G401.6 (cell line): ENCODE measurements around the gene ALDOC.
A peak's percentile ranks its signal among the peaks of the same experiment; 100 is the strongest.
"Not testable (repeated sequence)": the region's sequence is repeated elsewhere in the genome, so short reads cannot be mapped to it uniquely, and the experiment has no call there.

Experiments used
- FAIRE-seq: peaks from 2 replicates; lab custom pipeline; 2012; peaks lifted over from hg19 to GRCh38; lab: Jason Lieb, UNC

Gene ALDOC

GRCh38 chr17:28576758-28577465 lies at the start of gene ALDOC:
TSS of gene ALDOC (minus strand) at chr17:28576895. CDS start at chr17:28575532, 1,363 bp downstream.
- peak; percentile 61 for FAIRE-seq

DNA sequence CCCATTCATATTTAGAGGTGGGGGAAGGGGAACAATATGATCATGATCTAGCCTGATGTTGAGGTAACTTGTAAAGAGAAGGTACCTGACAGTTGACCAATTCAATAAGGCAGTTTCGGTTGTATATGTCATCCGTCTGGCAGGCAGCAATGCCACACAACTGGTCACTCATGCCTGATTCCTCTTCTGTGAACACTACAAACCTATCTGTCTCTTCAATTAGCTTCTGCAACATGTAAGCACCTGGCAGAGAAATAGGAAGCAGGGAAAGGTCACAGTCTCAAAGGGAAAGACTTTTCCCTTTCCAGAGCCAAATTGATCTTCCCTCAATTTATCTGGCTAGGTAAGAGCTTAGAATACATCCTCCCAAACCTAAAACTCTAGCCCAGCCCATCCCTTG lies 47.5 kb upstream of the ALDOC start:
- no peak for FAIRE-seq

- no peak for FAIRE-seq
These were observed 47.0 kb upstream of the ALDOC start for GRCh38 chr17:28623696-28624095.

DNA sequence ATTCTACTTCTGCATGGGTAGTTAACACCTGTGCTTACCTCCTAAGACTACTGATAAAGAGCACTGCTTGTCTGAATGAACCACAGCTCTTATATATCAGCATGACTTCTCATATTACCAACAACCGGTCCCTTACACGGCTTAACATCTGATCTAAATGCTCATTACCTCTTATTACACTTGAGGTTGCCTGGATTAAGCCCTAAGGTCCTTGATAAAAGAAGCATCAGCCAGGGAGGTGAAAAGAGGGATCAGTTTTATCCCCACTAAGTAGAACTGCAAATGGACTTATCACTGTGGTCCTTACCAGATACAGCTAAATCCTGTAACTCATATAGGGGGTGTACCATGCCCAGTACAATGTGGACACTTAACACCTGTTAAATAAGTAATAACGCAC lies 45.5 kb upstream of the ALDOC start:
- no peak for FAIRE-seq

DNA sequence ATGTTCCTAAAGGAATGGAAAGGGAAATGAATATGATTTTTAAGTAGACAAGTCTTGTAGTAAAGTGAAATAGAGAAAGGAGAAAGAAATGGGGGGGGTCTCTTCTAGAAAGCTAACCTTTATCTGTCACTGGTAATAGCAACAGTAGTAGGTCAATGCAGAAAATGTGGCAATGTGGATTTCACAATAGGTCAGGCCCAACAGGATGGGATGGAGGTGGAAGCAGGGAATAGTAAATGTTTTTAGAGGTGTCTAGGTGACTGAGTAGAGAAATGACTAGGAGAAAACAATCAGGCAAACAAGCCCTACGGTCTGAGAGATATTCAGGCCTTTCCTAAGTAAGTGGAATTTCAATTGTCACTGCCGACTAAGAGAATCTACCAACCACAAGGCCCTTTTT lies 43.3 kb upstream of the ALDOC start:
- no peak for FAIRE-seq

DNA sequence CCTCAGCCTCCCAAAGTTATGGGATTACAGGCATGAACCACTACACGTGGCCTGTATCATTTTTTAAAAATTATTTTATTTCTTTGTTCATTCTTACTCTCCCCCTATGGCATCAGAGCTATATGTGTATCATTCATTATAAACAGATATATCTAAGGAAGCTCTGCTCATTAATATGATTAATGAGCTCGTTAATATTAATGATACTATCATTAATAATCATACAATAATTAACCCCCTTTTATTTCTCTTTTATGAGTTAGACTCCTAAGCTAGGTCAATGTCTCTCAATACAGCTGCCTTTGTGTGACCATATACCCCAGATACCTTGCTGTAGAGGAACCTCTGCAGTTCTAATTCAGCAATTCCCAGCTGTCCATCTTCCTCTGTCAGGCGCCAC lies 41.8 kb upstream of the ALDOC start:
- FAIRE-seq, result no peak

DNA sequence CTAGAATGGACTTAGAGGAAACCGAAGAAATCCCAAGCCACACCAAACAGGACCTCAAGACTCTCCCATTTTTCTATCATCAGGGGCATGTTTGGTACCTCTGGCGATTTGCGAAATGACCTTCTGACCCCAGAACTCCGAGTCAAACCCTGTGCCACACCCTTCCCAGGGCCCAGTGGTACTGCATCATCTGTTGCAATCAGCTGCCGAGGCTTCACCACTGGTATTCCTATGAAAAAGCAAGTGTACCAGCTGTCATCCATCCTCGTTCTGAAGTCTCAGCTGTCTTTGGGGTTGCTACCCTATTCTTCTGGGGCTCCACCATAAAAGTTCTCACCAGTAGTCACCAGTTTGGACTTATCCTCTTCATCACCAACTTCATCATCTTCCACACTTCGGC lies 39.6 kb upstream of the ALDOC start:
- no peak for FAIRE-seq

DNA sequence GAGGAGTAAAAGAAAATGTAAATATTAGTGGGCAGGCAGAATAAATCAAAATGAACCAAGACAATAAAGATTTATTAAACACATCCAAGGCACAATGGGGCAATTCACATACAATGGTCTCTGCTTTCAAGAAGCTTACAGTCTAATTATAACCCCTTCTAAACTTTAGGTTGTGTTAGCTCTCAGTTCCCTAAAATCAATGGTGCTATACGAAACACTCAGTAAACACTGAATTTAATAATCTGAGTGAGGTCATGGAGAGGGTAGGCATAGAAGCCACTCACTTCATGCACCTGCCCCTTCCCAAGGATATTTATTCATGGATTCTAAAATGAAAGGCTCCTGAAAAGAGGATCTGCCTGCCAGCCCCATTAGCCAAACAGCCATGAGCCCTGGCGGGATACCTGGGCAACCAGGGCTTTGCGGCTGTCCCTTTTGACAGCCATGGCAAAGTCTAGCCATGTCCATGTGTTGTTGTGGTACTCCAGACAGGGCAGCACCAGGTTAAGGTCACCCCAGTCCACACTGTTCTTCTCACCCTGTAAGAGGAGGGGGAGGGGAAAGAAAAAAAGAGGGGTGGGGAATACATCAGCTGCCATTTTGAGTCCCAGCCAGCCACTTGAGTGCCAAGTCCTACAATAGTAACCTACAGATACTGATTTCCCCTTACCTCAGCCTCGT lies 38.7 kb upstream of the ALDOC start:
- FAIRE-seq, result no peak

DNA sequence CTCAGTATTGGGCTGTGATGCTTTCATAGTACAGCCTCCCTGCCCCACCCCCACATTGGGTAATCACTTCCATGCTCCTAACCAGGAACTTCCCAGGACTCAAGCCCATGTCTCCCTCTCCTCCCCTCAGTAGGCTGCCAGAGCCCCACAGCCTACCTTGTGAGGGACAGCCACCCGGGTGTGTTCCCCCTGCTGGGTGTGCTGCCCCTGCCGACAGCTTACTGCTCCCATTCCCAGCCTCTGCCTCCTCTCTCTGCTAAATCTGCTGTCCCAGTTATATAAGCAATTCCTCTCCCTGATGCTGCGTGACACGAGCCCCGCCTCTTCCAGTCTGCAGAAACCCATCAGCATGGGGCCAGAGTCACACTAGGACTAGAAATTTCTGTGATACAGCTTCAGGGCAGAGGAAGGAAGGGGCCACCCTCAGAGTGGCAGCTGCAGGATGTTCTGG lies 37.3 kb upstream of the ALDOC start, which contains the start of gene RSKR:
Gene RSKR, minus strand, starts transcription at position 255 of the 451 bp plus-strand sequence. Its CDS starts 24 bp downstream, at position 231.
- no peak for FAIRE-seq

- no peak for FAIRE-seq
These were observed 36.5 kb upstream of the ALDOC start for GRCh38 chr17:28612936-28613872.

DNA sequence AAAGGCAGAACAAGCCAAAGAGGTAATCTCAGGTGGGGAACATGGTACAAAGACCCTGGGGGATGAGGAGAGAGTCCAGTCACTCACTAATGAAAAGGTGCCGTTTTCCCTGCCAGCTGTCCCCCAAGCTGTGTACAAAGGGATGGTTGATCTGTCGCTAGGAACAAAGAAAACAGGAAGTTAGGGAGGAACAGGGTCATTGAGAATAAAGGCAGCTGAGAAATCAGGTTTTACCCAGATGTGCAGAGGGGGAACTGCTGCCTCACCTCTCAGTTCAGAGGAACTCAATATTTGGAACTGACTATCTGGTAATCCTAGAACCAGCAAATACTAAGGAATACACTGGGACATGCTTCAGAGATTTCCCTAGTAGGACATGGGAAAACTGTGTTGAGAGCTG lies 35.8 kb upstream of the ALDOC start:
- FAIRE-seq, result no peak

- FAIRE-seq, result no peak
These were observed 33.7 kb upstream of the ALDOC start for GRCh38 chr17:28610376-28610775.

DNA sequence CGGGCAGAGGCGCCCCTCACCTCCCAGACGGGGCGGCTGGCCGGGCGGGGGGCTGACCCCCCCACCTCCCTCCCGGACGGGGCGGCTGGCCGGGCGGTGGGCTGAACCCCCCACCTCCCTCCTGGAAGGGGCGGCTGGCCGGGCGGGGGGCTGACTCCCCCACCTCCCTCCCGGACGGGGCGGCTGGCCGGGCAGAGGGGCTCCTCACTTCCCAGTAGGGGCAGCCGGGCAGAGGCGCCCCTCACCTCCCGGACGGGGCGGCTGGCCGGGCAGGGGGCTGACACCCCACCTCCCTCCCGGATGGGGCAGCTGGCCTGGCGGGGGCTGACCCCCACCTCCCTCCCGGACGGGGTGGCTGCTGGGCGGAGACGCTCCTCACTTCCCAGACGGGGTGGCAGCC lies 27.3 kb upstream of the ALDOC start:
- FAIRE-seq, result not testable (repeated sequence)

GRCh38 chr17:28599311-28600184 lies 22.9 kb upstream of the ALDOC start:
- FAIRE-seq, result no peak

GRCh38 chr17:28598799-28599310 lies 22.2 kb upstream of the ALDOC start, which contains the start of gene SPAG5:
TSS of gene SPAG5 (minus strand) at chr17:28599025. CDS start at chr17:28598946, 79 bp downstream.
- peak; percentile 75 for FAIRE-seq

GRCh38 chr17:28598389-28598788 lies 21.7 kb upstream of the ALDOC start:
- FAIRE-seq, result no peak

GRCh38 chr17:28597606-28598383 lies 21.1 kb upstream of the ALDOC start:
- no peak for FAIRE-seq

DNA sequence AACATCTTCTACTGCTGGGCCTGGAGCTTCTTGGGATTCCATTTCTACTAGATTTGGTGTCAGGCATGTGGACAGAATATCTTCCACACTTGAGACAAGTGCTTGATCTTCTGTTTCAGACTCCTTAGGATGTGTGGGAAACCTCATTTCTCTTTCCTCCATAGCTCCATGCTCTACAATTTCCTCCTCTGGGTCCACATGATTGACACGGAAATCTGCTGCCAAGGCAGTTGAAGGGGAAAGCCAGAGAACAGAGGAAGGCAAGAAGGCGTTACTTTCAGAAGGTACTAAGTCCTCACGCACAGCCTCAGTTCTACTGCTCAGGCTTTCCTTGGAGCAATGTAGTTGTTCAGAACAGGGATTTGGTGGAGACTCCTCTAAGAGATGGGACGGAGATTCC lies 15.6 kb upstream of the ALDOC start:
- FAIRE-seq, result no peak

GRCh38 chr17:28585851-28586250 lies 9.2 kb upstream of the ALDOC start:
- no peak for FAIRE-seq

- no peak for FAIRE-seq
These were observed 7.7 kb upstream of the ALDOC start for GRCh38 chr17:28584434-28584833.
